HepG2 (cell line): Measurements from ENCODE around the gene PLCB1.

ENCODE experiments used
- NFE2L1 ChIP-seq: sonication (generic); formaldehyde crosslinking; IDR thresholded peaks from 2 replicates; pipeline ENCODE4 v1.4.0; 2020; ENCODE audit warnings: missing genetic modification reagents, mild to moderate bottlenecking, borderline replicate concordance
- ZNF513 ChIP-seq: sonication (generic); formaldehyde crosslinking; conservative IDR thresholded peaks from 2 replicates; pipeline ENCODE4 v1.5.0; 2020; ENCODE audit warnings: missing genetic modification reagents
- ZNF580 ChIP-seq: IDR thresholded peaks from 2 replicates; pipeline ENCODE4 v1.6.1; 2016; ENCODE audit warnings: low read depth, borderline replicate concordance

DNA sequence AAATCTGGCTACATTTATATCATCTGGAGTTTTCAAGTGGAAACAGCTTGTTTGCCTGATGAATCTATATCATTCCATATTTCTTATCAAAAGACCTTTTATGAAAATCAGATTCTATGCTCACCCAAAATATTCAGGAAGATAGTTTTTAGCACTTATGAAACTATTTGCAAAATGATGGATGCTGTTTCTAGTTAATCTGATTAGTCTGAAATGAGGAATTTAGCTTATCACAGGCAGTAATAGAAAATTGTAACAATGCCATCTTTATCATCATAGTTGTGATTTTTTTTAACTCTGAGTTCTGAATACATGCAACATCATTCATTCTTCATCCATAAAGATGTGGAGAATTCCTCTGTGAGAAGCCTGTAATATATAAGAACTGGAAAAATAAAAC, 229.7 kb downstream of the PLCB1 start:
- TF ChIP-seq ZNF513 (CRISPR knock-in tag) (no peak), NFE2L1 (CRISPR knock-in tag) (no peak), ZNF580 (CRISPR knock-in tag) (no peak)
